Measurements from ENCODE around the gene SLC17A2. TPM values are rescaled to one million over a fixed set of nuclear protein-coding genes. Genes with fewer than 3 reads are reported as not detected.

SLC17A2 gene
- total and polyA plus RNA-seq, 2 donors (not counting 1 experiment from before 2014, with no cell fraction given) = not detected

- no peaks in the 10 kb centered on the region for H3K36me3 ChIP-seq (replicated peaks in 1 of 2; ENCODE audit: control extremely low read depth in 1 of 2, control insufficient read depth in 1 of 2, extremely low read depth in 1 of 2, insufficient read depth in 2 of 2, low read length in 1 of 2)
- H3K79me2 ChIP-seq (ENCODE audit: control insufficient read depth, insufficient read depth, low read length) = no peaks in the 10 kb centered on the region
- no peaks in the 10 kb centered on the region for H3K4me1 Mint-ChIP-seq
- WGBS (ENCODE audit: insufficient coverage) = no CpG with 5 or more reads among the region's 3 CpGs
- H3K4me1 ChIP-seq (ENCODE audit: control insufficient read depth in 2 of 2, insufficient read depth in 2 of 2, low read length in 2 of 2) = no peaks in the 10 kb centered on the region
- no peak overlapping the region for H3K4me3 Mint-ChIP-seq
- H4K20me1 ChIP-seq (ENCODE audit: control insufficient read depth, insufficient read depth, low read length, poor library complexity, severe bottlenecking) = no peaks in the 10 kb centered on the region
- ChIA-PET POLR2A (no interaction called here), CTCF (no interaction called here)
- H3K4me3 ChIP-seq (ENCODE audit: control extremely low read depth in 1 of 5, extremely low read depth in 1 of 5, insufficient read depth in 1 of 5, low read depth in 2 of 5, low read length in 4 of 5) = no peak overlapping the region
- H3K27me3 ChIP-seq (replicated peaks in 1 of 4; ENCODE audit: control extremely low read depth in 1 of 4, control insufficient read depth in 3 of 4, insufficient read depth in 4 of 4, low read length in 3 of 4) = peaks cover 0 to 11% (median 2%) of the 10 kb centered on the region in 4 experiments
- no peak overlapping the region for H3K27ac ChIP-seq (ENCODE audit: low read length in 2 of 2)
- peaks cover 21% of the 10 kb centered on the region for H3K27me3 Mint-ChIP-seq
- H2AFZ ChIP-seq (ENCODE audit: insufficient read depth, low read depth, low read length, poor library complexity, severe bottlenecking) = no peak overlapping the region
- H3K4me2 ChIP-seq (replicated peaks; ENCODE audit: low read depth, low read length, poor library complexity, severe bottlenecking) = no peak overlapping the region
- ATAC-seq (ENCODE audit: low read depth) (no peak), DNase-seq (no peak)
- no peaks in the 10 kb centered on the region for H3K9me3 Mint-ChIP-seq (ENCODE audit: insufficient read depth)
- intact Hi-C loops (cut with micrococcal nuclease) = no loop called here
- H3K27ac Mint-ChIP-seq = no peak overlapping the region
- H3K9me3 ChIP-seq (ENCODE audit: control extremely low read depth in 1 of 3, control insufficient read depth in 2 of 3, insufficient read depth in 1 of 3, low read length in 2 of 3) = no peaks in the 10 kb centered on the region
- H3K9ac ChIP-seq (ENCODE audit: low read length) = no peak overlapping the region
- TF ChIP-seq CTCF (IDR thresholded peaks at IDR 0.05) = no peak
- no peak for TF ChIP-seq EZH2 (IDR thresholded peaks at IDR 0.05; ENCODE audit: borderline replicate concordance, insufficient read depth, low read depth, low read length, poor library complexity, severe bottlenecking)
Observed at GRCh38 chr6:25866011-25866410, 64.5 kb downstream of the SLC17A2 start.

- no CpG with 5 or more reads among the region's 2 CpGs for WGBS (ENCODE audit: insufficient coverage)
- DNase-seq = no peak
- no peak overlapping the region for H3K27ac Mint-ChIP-seq
- peaks cover 0 to 11% (median 5%) of the 10 kb centered on the region in 4 experiments for H3K27me3 ChIP-seq (replicated peaks in 1 of 4; ENCODE audit: control extremely low read depth in 1 of 4, control insufficient read depth in 3 of 4, insufficient read depth in 4 of 4, low read length in 3 of 4)
- ATAC-seq (ENCODE audit: low read depth) = no peak
- H3K4me3 ChIP-seq (ENCODE audit: control extremely low read depth in 1 of 5, extremely low read depth in 1 of 5, insufficient read depth in 1 of 5, low read depth in 2 of 5, low read length in 4 of 5) = no peak overlapping the region
- H3K27ac ChIP-seq (ENCODE audit: low read length in 2 of 2) = no peak overlapping the region
- CTCF ChIA-PET = no interaction called here
- POLR2A ChIA-PET = interaction anchor here (0.5 kb wide), 1 partner anchor 96 kb away, joined by 3 read pairs; no protein-coding TSS in a partner anchor
- H3K4me2 ChIP-seq (replicated peaks; ENCODE audit: low read depth, low read length, poor library complexity, severe bottlenecking) = no peak overlapping the region
- intact Hi-C loops (cut with micrococcal nuclease) = no loop called here
- H3K4me3 Mint-ChIP-seq = no peak overlapping the region
- H3K79me2 ChIP-seq (ENCODE audit: control insufficient read depth, insufficient read depth, low read length) = no peaks in the 10 kb centered on the region
- H3K9ac ChIP-seq (ENCODE audit: low read length) = no peak overlapping the region
- H4K20me1 ChIP-seq (ENCODE audit: control insufficient read depth, insufficient read depth, low read length, poor library complexity, severe bottlenecking) = no peaks in the 10 kb centered on the region
- H3K9me3 ChIP-seq (ENCODE audit: control extremely low read depth in 1 of 3, control insufficient read depth in 2 of 3, insufficient read depth in 1 of 3, low read length in 2 of 3) = no peaks in the 10 kb centered on the region
- no peak overlapping the region for H2AFZ ChIP-seq (ENCODE audit: insufficient read depth, low read depth, low read length, poor library complexity, severe bottlenecking)
- no peaks in the 10 kb centered on the region for H3K4me1 Mint-ChIP-seq
- peaks cover 33% of the 10 kb centered on the region for H3K27me3 Mint-ChIP-seq
- H3K9me3 Mint-ChIP-seq (ENCODE audit: insufficient read depth) = no peaks in the 10 kb centered on the region
- TF ChIP-seq EZH2 (IDR thresholded peaks at IDR 0.05; ENCODE audit: borderline replicate concordance, insufficient read depth, low read depth, low read length, poor library complexity, severe bottlenecking) (no peak), CTCF (IDR thresholded peaks at IDR 0.05) (no peak)
- no peaks in the 10 kb centered on the region for H3K4me1 ChIP-seq (ENCODE audit: control insufficient read depth in 2 of 2, insufficient read depth in 2 of 2, low read length in 2 of 2)
- no peaks in the 10 kb centered on the region for H3K36me3 ChIP-seq (replicated peaks in 1 of 2; ENCODE audit: control extremely low read depth in 1 of 2, control insufficient read depth in 1 of 2, extremely low read depth in 1 of 2, insufficient read depth in 2 of 2, low read length in 1 of 2)
Observed at GRCh38 chr6:25863360-25863759, 67.1 kb downstream of the SLC17A2 start.

Other genes with a start within 250 kb of the SLC17A2 start
- not detected in 2 replicates for gene SLC17A4, start 175.9 kb downstream of the SLC17A2 start, total RNA-seq
- not detected in 2 replicates for gene SLC17A4, start 175.9 kb downstream of the SLC17A2 start, polyA plus RNA-seq
- not detected in 2 replicates for gene SLC17A1, start 98.6 kb downstream of the SLC17A2 start, total RNA-seq
- not detected in 2 replicates for gene SLC17A1, start 98.6 kb downstream of the SLC17A2 start, polyA plus RNA-seq
- not detected in 2 replicates for gene SLC17A3, start 56.4 kb downstream of the SLC17A2 start, total RNA-seq
- gene SLC17A3, start 56.4 kb downstream of the SLC17A2 start, polyA plus RNA-seq = 0.19 TPM in 1 of 2 replicates, not detected in the other
- gene TRIM38, start 32.1 kb upstream of the SLC17A2 start, total RNA-seq = 57.2 and 57.5 TPM in 2 replicates
- 29.3 and 33.3 TPM in 2 replicates for gene TRIM38, start 32.1 kb upstream of the SLC17A2 start, polyA plus RNA-seq
- 6.3 and 6.5 TPM in 2 replicates for gene HFE, start 156.7 kb upstream of the SLC17A2 start, total RNA-seq
- 3.0 and 5.9 TPM in 2 replicates for gene HFE, start 156.7 kb upstream of the SLC17A2 start, polyA plus RNA-seq